ENCODE data around the gene TRMT112.

The TRMT112 gene

DNA sequence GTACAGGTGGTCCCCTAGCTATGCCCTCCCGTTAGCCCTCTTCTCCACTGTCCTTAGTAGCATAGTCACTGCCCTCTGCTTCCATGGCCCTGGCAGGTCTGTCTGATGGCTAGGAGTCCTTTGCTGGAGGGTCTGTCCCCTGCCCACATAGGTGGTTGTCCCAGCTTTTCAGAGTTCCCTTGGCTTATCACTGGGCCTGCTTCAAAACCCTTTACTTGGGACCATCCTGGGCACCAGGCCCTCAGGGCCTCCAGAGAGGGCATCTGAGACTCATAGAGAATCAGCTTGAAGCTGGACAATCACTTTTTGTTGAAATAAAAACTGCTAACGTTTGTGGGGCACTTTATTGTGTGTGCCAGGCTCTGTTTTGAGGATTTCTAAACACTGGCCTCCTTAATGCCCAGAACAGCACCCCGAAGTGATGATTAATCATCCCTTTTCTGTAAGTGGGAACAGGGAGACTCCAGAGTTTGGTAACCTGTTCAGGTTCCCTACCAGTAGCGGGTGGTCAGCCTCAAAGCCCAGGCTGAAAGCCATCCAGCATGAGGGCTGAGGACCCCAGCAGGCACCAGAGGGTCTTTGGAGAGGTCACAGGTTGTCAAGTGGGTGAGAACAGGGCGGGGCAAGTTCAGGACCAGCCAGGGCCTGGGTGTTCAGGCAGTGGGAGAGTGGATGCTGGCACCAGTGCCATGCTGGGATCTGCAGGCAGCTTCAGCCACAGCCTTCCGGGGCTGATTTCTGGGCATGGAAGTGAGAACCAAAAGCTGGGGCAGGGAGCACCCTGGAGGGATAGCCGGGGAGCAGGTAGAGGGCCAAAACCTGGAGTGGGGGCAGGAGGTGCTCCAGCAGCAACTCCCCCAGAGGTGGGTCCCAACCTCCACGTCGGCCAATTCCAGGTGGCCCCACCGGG lies 26.8 kb downstream of the TRMT112 start:
- no peak for DNase-seq

DNA sequence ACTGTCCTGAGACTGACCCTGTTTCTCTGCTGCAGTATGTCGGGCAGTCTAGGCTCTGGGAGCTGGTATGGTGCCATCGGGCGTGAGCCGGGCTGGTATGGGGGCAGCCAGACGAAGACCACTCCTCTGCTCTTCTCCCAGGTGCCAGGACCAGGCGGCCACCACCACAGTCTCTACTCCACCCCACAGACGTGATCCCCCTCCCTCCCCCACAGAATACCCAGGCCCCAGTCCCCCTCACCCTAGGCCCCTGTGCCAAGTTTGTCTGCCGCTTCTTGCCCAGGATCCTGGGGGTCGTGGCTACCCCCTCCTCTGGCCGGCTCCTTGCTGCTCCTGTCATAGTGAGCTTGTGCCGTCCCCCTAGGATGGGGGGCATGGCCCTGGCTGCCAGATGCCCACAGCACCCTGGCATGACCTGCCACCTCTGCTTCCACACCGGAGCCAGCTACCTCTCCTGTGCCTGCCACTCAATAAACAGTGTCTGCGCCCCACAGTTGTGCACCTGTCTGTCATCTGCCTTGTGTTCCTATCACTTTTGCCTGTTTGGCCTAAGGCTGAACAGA lies 28.3 kb downstream of the TRMT112 start:
- no peak for DNase-seq

DNA sequence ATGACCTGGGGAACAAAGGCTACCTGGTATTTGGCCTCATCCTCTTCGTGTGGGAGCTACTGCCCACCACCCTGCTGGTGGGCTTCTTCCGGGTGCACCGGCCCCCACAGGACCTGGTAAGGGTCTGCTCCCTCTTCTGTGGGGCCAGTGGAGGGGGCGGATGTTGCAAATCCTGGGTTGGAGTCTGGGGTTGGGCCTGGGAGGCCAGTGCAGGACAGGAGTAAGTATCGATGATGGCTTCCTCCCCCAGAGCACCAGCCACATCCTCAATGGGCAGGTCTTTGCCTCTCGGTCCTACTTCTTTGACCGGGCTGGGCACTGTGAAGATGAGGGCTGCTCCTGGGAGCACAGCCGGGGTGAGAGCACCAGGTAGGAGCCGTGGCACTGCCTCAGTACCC lies 29.0 kb downstream of the TRMT112 start:
- no peak for DNase-seq

DNA sequence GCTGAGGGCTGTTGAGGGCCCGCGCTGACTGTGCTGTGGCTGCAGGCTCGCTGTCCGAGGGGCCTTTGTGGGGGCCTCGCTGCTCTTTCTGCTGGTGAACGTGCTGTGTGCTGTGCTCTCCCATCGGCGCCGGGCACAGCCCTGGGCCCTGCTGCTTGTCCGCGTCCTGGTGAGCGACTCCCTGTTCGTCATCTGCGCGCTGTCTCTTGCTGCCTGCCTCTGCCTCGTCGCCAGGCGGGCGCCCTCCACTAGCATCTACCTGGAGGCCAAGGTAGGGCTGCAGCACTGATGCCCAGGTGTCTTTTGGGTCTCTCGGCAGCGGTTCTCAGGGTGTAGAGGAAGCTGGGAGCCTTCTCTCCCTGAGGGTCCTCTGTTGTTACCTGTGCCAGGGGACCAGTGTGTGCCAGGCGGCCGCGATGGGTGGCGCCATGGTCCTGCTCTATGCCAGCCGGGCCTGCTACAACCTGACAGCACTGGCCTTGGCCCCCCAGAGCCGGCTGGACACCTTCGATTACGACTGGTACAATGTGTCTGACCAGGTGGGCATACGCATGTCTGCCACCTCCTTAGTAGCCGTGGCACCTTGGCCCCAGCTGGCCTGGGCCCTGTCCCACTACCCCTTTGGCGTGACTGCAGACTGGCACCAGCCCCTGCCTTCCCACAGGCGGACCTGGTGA lies 29.5 kb downstream of the TRMT112 start:
- no peak for DNase-seq

DNA sequence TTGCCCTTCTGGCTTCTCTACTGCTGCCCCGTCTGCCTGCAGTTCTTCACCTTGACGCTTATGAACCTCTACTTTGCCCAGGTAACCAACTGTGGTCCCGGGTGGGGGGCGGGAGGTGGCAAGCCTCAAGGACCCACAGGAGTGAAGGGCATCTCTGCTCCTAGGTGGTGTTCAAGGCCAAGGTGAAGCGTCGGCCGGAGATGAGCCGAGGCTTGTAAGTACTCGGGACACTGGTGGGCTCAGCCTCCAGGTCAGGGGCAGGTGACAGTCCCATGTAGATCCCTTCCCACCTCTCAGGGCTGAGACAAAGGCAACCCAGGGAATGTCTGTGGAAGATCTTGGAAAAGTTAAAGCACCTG lies 30.6 kb downstream of the TRMT112 start:
- DNase-seq = no peak

DNA sequence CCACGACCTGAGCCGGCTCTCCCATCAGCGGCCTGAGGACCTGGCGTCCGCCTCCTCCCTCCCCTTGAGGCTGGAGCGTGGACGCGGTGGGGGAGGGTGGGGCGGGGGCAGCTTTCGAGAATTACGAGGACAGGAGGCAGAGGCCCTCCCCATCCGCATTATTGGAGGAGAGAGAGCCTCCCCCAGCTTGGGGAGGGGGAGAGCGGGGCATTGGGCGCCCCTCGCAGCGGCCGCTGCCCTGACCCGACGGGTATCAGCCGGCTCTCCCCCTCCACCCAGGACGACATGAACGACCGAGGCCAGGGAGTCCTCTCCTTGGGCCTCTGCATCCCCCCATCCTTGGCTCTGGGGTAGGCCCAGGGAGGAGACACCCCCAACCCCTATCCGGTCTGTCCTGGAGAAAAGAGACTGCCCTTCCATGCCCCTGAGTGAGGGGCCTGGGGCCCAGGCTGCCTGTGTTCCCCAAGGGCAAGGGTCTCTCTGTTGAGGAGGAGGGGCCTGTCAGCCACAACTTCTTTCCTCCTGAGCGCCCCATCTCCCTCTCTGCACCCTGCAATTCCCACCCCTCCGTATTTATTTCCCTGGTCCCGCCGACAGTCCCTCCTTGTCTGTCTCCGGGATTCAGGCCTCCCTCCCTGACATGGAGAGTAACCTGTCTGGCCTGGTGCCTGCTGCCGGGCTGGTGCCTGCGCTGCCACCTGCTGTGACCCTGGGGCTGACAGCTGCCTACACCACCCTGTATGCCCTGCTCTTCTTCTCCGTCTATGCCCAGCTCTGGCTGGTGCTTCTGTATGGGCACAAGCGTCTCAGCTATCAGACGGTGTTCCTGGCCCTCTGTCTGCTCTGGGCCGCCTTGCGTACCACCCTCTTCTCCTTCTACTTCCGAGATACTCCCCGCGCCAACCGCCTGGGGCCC lies 31.2 kb downstream of the TRMT112 start:
- DNase-seq = peak in 1 of 2 experiments; percentile 40

DNA sequence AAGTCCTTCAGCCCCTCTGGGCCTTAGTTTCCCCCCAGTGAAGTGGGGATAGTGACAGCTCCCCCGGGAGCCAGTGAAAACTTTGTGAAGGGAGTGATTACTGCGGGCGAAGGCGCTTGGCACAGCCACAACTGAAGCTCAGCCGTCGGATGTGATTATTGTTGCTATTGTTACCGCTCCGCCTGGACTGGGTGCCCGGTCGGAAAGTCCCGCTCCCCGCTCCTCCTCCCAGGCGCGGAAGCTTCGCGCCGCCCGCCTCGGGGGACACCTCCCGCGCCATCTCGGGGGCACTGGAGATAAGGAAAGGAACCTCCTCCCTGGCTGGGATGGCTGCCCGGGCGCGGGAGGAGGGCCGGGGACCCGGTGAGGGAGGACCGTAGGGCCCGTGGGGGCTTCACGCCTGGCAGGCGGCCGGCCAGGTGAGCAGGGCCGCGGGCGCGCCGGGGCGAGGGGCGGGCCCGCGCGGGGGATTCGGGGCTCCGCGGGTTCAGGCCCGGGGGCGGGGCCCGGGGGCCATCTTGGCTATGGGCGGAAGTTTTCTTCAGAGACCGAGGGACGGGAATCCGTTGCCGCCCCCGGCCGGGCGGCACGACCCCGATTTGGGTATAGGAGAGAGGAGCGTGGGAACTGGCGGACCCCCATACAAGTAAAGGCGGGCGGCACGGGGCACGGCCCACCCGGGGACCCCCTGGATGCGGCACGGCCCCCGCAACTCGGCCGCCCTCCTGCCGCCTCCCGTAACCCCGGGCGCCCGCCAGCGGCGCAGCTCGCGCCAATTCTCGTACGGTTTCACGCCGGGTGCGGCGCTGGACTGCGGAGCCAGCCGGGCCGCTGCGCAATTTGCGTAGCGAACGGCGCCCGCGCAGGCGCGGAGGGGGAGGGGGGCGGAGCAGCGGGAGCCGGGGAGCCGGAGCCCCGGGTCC lies 32.1 kb downstream of the TRMT112 start, which contains the start of gene GPR137:
Gene GPR137, plus strand, starts transcription at position 887 of the 923 bp plus-strand sequence. CDS start 677 bp downstream, outside the sequence.
- peak in 1 of 2 experiments; percentile 75 for DNase-seq

DNA sequence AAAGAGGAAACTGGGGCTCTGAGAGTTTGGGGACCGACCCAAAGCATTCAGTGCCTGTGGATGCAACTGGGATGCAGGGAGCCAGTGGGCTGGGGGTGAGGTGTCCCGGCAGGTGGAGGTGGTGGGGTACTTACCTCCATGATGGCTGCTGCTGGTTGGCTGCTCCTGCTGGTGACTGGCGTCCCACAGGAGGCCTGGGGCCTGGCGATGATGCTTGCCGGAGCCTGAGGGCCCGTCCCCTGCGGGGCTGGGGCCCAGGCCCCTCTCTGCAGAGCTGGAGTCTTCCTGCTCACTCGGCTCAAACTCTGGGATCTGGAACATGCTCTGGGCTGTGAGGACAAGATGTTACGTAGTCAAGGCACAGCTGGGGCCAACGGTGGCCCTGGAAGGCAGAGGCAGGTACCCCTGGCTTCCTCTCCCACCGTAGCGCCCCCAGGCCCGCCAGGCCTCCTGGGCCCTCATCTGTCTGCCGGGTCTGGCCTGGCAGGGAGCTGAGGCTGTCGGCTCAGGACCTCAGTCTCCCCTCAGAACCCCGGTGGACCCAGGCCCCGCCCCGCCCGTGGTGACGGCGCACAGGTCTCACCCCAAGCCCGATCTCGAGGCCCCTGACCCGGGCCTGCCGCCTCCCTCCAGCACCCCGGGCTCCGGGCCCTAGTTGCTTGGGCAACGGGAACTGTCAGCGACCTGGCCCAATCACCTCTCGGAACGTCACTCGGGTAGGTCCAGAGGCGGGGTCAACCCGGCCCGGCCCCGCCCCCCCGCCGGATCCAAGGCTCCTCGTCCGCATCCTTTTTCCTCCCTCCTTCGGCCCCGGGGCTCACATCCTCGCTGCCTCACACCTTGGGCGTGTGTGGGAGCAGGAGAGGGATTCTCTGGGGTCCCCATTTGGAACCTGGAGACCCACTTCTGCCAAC lies 33.1 kb downstream of the TRMT112 start, which contains the start of gene BAD:
Gene BAD, minus strand, starts transcription at position 618 of the 914 bp plus-strand sequence. Its CDS starts 297 bp downstream, at position 321.
- peak; percentile 78 to 89 for DNase-seq

DNA sequence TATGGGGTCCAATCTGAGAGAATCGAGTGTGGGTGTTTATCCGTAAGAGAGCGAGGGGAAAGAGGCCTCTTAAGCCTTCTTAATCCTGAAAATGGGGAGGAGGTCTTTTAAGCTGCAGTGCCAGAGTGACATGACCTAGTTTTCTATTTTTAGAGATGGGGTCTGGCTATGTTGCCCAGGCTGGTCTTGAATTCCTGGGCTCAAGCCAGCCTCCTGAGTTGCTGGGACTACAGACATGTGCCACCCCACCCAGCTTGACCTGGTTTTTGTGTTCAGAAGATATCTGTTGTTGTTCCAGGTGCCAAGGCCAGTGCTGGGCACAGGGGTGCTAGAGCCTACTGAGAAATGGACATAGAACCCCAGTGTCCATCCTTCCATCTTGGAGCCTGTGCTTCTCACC lies 34.3 kb downstream of the TRMT112 start:
- no peak for DNase-seq

DNA sequence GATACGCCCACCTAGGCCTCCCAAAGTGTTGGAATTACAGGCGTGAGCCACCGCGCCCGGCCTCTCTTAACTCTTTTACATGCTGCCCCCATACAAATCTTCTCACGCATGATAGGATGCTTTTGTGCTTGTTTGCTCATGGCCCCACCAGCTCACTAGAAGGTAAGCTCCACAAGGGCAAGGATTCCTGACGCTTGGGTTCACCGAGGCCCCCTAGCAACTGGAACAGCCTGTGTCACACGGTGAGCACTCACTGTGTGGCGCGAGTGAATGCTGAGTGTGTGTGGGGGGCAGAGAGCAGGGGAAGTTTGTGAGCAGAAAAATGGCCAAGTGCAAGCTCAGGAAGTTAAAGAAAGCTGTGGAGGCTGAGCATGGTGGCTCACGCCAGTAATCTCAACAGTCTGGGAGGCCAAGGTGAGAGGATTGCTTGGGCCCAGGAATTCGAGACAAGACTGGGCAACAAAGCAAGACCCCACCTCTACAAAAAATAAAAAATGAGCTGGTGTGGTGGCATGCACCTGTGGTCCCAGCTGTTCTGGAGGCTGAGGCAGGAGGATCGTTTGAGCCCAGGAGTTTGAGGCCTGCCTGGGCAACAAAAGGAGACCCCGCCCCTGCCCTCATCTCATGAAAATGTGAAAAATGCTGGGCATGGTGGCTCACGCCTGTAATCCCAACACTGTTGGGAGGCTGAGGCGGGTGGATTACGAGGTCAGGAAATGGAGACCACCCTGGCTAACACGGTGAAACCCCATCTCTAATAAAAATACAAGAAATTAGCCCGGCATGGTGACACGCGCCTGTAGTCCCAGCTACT lies 35.2 kb downstream of the TRMT112 start:
- no peak for DNase-seq

DNA sequence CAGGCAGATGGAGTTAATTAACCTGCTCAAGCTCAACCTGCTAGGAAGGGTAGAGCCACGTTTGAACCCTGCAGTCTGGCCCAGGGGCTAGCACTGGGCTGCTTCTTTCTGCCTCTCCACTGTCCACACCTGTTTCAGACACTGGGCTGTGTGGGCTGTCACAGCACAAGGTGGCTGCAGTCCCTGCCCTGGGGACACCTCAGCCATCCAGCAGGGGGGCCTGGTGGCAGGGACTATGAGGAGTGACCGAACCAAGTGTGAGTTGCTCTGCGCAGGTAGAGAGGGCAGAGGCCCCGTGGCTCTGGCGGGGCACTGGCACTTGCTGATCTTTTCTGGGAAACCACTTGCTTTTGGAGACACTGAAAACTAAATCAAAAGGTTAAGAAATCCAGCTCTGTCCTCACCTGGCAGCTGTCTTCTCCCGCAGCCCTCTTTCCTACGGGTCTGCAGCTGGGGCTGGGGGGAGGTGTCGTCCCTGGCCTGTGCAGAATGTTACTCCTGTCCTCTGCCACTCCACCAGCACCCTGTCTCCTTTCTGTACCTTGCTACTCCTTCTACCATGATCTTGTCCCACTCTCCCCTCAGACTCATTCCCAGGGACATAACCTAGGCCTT lies 38.7 kb downstream of the TRMT112 start:
- DNase-seq = no peak

DNA sequence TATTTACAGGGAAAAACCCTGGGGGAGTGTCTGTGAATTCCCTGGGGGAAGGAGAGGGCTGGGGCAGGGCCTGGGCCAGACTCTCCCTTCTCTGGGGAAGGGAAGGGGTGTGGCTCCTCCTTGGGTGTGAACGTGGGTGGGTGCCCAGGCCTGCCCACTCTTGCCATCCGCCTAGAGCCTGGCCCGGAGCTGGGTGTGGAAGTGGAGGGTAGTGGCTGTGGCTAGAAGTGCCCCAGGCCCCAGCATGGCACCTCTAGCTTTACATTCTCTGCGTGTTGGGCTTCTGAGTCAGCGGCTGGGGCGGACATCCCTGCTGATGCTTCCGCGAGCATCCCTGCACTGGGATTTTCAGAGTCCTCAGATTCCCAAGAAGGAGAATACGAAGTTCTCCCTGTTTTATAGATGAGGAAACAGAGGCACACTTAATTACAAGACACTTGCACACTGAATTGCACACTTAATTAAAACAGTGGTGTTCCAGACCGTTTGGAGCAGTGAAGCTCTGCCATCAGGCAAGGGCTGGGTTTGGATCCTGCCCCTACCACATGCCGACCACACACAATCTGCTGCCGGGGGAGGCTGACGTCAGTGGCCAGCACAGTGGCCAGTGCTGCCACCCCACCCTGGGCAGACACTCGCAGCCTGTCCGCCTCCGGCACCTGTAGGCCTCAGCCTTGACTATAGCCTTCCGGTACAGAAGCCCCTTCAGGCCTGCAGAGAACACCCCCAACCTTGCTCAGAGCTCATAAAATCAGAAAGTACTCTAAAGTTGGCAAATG lies 40.5 kb downstream of the TRMT112 start:
- no peak for DNase-seq

DNA sequence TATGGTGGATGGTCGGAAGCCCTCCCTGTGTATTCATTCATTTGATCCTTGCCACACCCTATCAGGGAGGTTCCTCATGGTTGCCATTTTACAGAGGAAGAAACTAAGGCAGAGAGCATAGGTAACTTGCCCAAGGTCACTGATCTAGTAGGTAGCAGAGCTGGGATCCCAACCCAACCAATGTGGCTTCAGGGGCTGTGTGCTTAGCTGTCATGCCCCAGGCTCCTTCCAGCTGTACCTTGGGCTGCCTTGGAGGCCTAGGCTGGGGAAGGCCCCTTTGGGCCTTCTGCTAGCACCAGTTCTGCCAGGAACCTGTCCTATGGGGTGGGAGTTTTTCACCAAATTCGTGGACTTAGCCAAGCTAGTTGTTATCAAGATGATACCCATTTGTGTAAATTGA lies 41.5 kb downstream of the TRMT112 start:
- no peak for DNase-seq

DNA sequence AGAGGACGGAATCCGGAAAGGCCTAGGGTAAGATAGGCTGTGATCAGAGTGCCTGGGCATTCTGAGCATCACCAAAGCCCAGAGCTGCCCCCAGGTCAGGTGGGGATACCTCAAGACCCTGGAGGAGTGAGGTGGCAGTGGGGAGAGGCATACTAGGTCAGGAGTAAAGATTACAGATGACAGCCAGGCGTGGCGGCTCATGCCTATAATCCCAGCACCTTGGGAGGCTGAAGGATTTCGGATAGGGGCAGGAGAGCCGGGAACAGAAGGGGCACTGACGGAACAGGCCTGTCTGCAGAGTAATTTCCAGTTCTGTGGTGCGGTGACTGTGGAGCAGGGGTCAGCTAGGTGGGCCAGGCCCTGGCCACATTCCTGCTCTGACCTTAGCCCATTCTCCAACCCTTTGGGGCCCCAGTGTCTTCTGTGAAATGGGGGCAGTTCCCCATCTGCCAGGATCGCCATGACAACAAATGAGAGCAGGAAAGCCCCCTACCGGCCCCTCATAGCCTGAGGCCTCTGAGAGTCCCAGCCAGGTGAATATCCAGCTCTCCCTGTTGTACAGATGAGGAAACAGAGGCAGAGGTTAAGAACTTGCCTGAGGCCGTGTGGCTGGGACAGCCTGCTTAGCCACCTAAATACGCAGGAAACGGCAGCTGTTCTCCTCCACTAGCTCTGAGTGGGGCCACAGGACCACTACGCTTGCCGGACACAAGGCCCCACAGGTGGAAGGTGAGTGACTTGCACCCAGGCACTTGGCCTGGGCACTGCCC lies 42.1 kb downstream of the TRMT112 start:
- DNase-seq = no peak

DNA sequence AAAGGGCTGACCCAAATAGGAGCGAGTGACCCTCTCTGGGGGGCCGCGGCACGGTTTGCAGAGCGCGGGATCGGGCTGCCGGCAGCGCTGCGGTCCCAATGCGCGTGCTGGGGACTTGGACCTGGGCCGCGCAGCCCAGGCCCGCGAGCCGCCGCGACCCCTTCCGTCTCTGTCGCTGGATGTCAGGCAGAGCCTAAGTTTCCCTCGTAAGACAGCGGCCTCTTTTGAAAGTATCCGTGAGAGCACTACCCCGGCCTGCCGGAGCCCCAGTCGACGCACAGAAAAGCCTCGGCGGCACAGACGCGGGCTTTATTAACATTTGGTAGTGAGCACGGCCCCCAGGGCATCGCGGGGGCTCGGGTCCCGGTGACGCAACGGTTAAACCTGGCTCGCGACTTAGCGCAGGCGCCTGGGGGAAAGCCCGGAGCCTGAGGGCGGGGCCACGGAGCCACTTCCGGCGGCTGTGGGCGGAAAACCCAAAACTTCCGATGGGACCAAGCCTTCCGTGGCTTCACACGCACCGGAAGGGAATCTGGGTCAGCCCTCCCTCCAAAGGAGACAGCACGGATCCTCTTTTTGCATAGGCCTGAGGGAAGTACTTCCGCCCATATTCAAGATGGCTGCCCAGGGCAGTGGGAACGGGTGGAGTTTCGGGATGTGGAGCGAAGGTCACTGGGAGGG lies 47.7 kb downstream of the TRMT112 start:
- peak; percentile 98 to 99 for DNase-seq

DNA sequence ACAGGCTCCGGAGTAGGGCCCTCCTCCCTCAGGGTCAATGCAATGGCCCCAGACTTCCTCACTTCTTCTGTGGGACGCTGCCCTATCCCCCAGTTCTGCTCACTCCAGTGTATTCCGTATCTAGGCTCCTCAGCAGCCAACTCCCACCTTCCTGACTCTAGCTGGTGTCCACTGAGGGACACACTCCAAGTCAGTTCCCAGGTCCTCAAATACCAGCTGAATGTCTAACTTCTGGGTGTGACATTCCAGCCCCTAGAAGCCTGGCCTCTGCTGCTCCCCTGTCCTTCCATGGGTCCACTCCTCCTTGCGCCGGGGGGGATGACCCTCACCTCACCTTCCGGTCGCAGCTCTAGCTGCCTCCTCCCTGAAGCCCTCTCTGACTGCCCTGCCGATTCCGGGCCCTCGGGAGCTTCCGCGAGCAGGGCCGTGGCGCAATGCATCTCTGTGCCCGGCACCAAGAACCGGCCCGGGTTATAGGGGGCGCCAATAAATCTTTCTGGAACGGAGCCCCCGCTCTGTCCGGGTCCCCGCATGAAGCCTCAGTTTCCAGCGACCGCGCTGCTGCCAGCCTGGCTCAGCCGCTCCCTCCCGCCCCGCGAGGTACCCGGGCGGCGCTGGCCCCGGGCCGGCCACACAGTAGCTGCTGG lies 48.3 kb downstream of the TRMT112 start:
- DNase-seq = peak; percentile 59 to 62
